GM19025 (cell line): ENCODE results near the gene SMIM44.

Experiments
- ATAC-seq: cut with Tn5 transposase; IDR thresholded peaks from one replicate; pipeline ENCODE4 v1.9.1; 2021; ENCODE audit warnings: mild to moderate bottlenecking, low read depth, moderate library complexity; ENCODE audit not compliant: unreplicated experiment

The SMIM44 gene

DNA sequence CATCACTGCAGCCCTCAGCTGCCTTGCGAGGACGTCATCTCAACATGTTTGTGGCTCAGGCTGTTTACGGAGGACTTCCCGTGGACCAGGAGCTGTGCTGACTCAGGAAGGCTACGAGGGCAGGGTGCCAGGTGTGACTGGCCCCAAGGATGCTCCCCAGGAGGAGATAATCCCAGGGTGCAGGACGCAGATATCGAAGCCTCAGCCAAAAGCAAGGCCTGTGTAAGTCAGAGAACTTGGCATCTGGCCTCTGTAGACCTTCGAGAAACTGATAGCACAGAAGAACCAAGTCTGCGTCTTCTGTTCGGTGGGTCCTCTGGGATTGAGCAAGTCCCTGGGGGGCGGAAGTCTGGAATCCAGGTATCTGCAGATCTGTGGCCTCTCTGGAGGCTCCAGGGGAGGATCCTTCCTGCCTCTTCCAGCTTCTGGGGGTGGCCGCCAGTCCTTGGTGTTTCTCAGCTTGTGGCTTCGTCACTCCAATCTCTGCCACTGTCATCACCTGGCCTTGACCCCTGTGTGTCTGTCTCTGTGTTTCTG lies 19.9 kb upstream of the SMIM44 start:
- no peak for ATAC-seq

DNA sequence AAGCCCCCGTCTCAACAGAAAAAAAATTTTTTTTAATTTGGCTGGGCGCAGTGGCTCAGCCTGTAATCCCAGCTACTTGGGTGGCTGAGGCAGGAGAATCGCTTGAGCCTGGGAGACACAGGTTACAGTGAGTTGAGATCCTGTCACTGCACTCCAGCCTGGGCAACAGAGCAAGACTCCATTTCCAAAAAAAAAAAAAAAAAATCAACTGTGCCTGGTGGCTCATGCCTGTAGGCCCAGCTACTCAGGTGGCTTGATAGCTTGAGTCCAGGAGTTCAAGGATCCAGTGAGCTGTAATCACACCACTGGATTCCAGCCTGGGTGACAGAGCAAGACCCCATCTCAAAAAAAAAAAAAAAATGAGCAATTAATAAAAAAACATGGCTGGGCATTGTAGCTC lies 18.5 kb upstream of the SMIM44 start:
- ATAC-seq: no peak

DNA sequence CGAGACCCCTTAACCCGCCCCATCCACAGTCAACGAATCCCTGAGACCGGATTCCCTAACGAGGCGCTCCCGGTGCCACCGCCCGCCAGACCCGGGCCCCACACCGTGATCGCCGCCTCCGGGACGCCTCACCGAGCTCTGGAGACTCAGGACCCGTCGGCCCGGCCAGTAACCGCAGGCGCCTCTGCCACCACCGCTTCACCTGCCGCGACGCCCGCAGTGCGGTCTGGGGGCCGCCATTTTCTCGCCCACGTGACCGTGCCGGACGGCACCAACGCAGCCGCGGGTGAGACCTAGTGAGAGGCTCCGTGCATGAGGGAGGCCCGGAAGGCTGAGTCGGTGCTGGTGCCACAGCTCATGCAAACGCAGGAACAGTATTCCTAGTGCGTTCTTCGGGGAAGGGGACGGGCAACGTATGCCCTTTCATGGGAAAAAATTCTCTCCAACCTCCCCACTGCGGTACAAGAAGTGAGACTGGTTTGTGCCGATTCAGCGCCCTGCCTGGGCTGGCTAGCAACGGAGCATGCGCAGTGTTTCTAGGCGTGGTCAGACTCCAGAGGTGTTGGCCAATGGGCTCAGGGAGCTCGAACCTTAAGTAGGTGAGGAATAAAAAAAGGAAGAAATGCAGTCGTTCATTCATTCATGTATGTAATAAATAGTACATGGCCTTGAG lies 17.3 kb upstream of the SMIM44 start, which contains the start of gene DOHH:
Gene DOHH (minus strand): TSS at position 246 of the 673 bp plus-strand sequence. CDS start 3,860 bp downstream, outside the sequence.
- ATAC-seq: peak; percentile 82

GRCh38 chr19:3499738-3500428 lies 16.6 kb upstream of the SMIM44 start:
- ATAC-seq: no peak

- no peak for ATAC-seq
These were observed 14.7 kb upstream of the SMIM44 start for GRCh38 chr19:3497757-3498520.

- ATAC-seq: no peak
These were observed 13.4 kb upstream of the SMIM44 start for GRCh38 chr19:3496392-3497273.

GRCh38 chr19:3494559-3494958 lies 11.3 kb upstream of the SMIM44 start:
- ATAC-seq: no peak

DNA sequence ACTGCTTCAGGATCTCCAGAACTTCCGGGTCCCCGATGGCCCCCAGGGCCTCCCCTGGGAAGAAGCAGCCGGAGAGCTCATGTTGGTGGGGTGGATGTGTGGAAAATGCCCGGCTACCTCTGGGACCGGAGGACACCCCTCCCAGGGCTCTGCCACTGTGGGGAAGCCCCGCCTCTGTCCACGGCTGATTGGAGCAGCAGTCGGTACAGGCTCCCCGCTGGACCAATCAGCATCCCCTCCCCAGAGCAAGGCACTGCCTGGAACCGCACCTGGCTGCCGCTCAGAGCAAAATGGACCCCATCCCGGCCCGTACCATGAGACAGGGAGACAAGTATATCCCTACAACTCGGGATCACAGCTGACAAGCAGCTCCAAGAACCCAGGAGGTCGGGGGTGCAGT lies 10.8 kb upstream of the SMIM44 start:
- no peak for ATAC-seq

DNA sequence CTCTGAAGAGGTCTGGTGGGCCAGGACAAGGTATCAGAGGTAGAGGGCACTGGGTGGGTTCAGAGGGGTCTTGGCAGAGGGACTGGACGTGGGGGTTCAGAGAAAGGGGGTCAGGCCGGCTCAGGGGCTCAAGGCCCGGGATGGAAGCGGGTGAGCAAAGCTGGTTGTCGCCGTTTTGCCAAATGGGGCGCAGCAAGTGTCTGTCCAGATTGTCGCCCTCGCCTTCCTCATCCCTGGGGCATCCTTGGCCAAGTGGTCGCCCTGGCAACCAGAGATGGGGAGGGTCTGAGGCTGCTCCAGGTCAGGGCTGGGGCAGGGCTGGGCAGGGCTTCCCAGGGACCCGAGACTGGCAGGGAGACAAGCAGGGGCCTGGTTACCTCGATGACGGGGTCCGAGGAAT lies 10.4 kb upstream of the SMIM44 start:
- no peak for ATAC-seq

GRCh38 chr19:3492919-3493318 lies 9.7 kb upstream of the SMIM44 start:
- ATAC-seq: no peak

DNA sequence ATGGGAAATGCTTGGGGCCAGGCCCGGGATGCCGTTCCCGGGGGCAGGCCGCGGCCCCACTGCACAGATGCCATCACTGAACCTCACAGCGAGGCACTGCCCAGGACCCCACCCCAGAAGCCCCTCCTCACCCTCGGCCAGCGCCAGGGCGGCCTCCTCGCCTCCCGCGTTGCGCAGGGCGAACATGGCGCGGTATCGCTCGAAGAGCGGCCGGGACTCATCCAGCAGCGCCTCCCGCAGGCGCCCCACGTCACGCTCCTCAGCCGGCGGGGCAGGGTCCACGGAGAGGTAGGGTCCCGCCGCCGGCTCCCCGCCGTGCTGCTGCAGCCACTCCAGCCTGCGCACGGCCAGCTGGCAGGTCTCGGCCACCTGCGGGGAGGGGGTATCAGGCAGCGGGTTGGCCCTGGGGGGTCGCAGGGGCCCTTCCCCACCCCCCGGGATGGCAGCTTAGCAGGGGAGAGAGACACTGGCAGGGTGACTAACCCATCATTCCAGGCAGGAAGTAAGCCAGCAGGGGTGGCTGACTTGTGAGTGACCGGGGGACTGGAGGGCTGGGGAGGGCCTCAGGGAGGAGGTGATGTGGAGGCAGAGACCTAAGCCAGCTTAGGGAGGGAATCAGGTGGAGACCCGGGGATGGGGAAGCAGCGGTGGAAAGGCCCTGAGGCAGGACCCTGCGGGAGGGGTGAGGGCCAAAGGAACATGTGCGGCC lies 9.0 kb upstream of the SMIM44 start:
- ATAC-seq: no peak

DNA sequence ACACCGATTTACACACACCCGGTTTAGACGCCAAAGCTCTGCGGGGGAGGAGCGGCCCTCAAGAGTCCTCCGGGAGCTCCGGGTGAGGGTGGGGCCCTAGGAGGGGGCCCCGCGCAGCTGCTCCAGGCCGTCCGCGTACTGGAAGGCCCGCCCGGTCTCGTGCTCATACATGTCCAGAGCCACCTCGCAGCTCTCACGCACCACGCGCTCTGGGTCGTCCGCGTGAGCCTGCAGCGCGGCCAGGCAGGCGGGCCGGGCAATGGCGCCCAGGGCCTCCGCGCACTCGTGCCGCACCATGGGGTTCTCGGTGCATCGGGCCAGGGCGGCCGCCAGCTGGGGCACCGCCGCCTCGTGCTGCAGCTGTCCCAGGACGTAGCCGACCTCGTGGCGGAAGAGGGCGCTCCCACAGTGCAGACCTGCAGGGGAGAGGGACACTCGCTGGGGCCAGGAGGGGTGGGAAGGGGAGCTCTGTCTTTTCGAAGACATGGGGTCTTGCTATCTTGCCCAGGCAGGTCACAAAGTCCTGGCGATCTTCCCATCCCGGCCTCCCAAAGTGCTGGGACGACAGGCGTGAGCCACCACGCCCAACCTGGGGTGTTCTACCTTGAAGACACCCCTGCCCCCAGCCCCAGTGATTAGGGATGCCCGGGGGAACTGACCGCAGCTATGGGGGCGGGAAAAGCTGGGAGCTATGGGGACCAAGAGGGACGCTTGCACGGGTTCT lies 8.3 kb upstream of the SMIM44 start:
- no peak for ATAC-seq

GRCh38 chr19:3482507-3483225 lies 575 bp downstream of the SMIM44 start:
- no peak for ATAC-seq

GRCh38 chr19:3481241-3482090 lies 1.8 kb downstream of the SMIM44 start:
- ATAC-seq: no peak

DNA sequence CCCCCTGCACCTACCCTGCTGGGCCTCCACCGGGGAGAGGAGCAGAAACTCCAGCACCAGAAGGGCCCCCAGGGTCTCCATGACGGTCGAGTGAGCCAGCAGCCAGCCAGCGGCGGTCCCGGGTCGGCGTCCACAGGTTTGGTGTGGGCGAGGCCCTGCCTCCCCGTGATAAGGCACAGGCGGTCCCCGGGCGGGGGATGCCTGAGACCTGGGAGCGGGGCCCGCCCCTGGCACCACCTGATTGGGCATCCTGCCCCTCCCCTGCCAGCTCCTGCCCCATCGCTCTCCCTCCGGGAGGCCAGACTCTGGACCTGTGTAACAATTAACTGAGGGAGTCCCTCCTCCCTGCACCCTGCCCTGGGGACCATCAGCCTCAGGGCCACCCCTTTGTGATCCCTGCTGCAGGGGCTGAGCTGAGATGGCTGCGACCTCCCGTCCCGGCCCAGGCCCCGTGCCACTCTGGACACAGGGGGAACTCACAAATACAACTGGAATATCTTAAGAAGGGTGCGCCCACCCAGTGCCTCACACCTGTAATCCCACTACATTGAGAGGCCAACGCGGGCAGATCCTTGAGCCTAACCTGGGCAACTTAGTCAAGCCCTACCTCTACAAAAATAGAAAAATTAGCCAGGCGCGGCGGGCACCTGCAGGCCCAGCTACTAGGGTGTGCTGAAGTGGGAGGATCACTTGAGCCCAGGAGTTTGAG lies 2.7 kb downstream of the SMIM44 start, which contains the start of gene SMIM24:
Gene SMIM24 (minus strand): TSS at position 143 of the 709 bp plus-strand sequence. CDS start 62 bp downstream, at position 81.
- no peak for ATAC-seq

GRCh38 chr19:3479834-3480215 lies 3.4 kb downstream of the SMIM44 start:
- no peak for ATAC-seq
